HEK293 (cell line): ENCODE measurements around the gene FRMD5.

Experiments
- CTCF ChIA-PET: fragments of 350-600 bp; formaldehyde crosslinking; extraction: SDS; loops from one replicate; lab custom pipeline; 2021; ENCODE audit warnings: antibody characterized with exemption; lab: Yijun Ruan, JAX
- POLR2A ChIA-PET: fragments of 300-600 bp; formaldehyde crosslinking; extraction: SDS; loops from one replicate; lab custom pipeline; 2020; ENCODE audit warnings: antibody characterized with exemption, inconsistent platforms; lab: Yijun Ruan, JAX
- H3K27ac ChIP-seq: fragments of 200-500 bp; sonication (Bioruptor generic); 2 replicates; pipeline ENCODE4 v1.5.1; 2014; ENCODE audit warnings: low read depth, low read length, control low read depth, inconsistent platforms; ENCODE audit errors: extremely low read depth
- H3K36me3 ChIP-seq, 2 experiments: fragments of 200-500 bp in 1 of 2; sonication (Bioruptor generic) in 1 of 2; 1 replicate in 1 of 2; 2 replicates in 1 of 2; pipeline ENCODE4 v1.5.1; 2014 to 2017; ENCODE audit warnings: inconsistent platforms in 2 of 2, low read length in 2 of 2; ENCODE audit not compliant: control insufficient read depth in 2 of 2, insufficient read depth in 1 of 2
- H3K4me1 ChIP-seq: fragments of 200-500 bp; sonication (Bioruptor generic); 2 replicates; pipeline ENCODE4 v1.5.1; 2014; ENCODE audit warnings: mild to moderate bottlenecking, low read length, inconsistent platforms; ENCODE audit not compliant: control insufficient read depth, insufficient read depth
- H3K4me3 ChIP-seq: 2 replicates; pipeline ENCODE4 v1.5.1; 2011; ENCODE audit warnings: low read depth, mild to moderate bottlenecking, control low read depth, low read length, moderate library complexity
- H3K9me3 ChIP-seq: fragments of 200-500 bp; sonication (Bioruptor generic); 2 replicates; pipeline ENCODE4 v1.5.1; 2014; ENCODE audit warnings: low read depth, low read length, inconsistent platforms; ENCODE audit not compliant: control insufficient read depth, insufficient read depth
- BCL11B ChIP-seq: fragments of 450-650 bp; formaldehyde crosslinking; IDR thresholded peaks from 2 replicates; pipeline ENCODE4 v1.5.1; 2016; ENCODE audit warnings: low read depth, missing biosample characterization, missing genetic modification characterization
- FEZF1 ChIP-seq: fragments of 450-650 bp; formaldehyde crosslinking; IDR thresholded peaks from 2 replicates; pipeline ENCODE4 v1.5.1; 2016; ENCODE audit warnings: missing biosample characterization, missing genetic modification characterization
- GLIS1 ChIP-seq: fragments of 450-650 bp; formaldehyde crosslinking; IDR thresholded peaks from 2 replicates; pipeline ENCODE4 v1.5.1; 2016; ENCODE audit warnings: missing biosample characterization, missing genetic modification characterization
- IKZF3 ChIP-seq: fragments of 450-650 bp; IDR thresholded peaks from 2 replicates; pipeline ENCODE4 v1.5.0; 2018; ENCODE audit warnings: missing biosample characterization, mild to moderate bottlenecking, missing genetic modification characterization, moderate library complexity
- MZF1 ChIP-seq: fragments of 450-650 bp; formaldehyde crosslinking; IDR thresholded peaks from 2 replicates; pipeline ENCODE4 v1.5.1; 2017; ENCODE audit warnings: missing biosample characterization, missing genetic modification characterization, borderline replicate concordance
- OSR2 ChIP-seq: fragments of 450-650 bp; formaldehyde crosslinking; IDR thresholded peaks from 2 replicates; pipeline ENCODE4 v1.5.1; 2016; ENCODE audit warnings: missing biosample characterization, missing genetic modification characterization
- SETDB1 ChIP-seq: IDR thresholded peaks from one replicate; pipeline ENCODE4 v1.6.1; 2017; ENCODE audit warnings: mild to moderate bottlenecking, low read length, moderate library complexity, mixed read lengths; ENCODE audit not compliant: insufficient read length
- SP3 ChIP-seq: fragments of 450-650 bp; formaldehyde crosslinking; IDR thresholded peaks from 2 replicates; pipeline ENCODE4 v1.5.1; 2016; ENCODE audit warnings: missing biosample characterization, missing genetic modification characterization
- ZFP37 ChIP-seq: fragments of 450-650 bp; formaldehyde crosslinking; IDR thresholded peaks from 2 replicates; pipeline ENCODE4 v1.5.1; 2016; ENCODE audit warnings: missing biosample characterization, missing genetic modification characterization
- ZFP69B ChIP-seq: fragments of 450-650 bp; formaldehyde crosslinking; IDR thresholded peaks from 2 replicates; pipeline ENCODE4 v1.5.1; 2016; ENCODE audit warnings: missing biosample characterization, missing genetic modification characterization
- ZNF114 ChIP-seq: fragments of 450-650 bp; formaldehyde crosslinking; IDR thresholded peaks from 2 replicates; pipeline ENCODE4 v1.5.0; 2017; ENCODE audit warnings: missing biosample characterization, missing genetic modification characterization
- ZNF2 ChIP-seq: fragments of 450-650 bp; formaldehyde crosslinking; IDR thresholded peaks from 2 replicates; pipeline ENCODE4 v1.5.1; 2016; ENCODE audit warnings: missing biosample characterization, missing genetic modification characterization
- ZNF324 ChIP-seq: fragments of 450-650 bp; formaldehyde crosslinking; IDR thresholded peaks from 2 replicates; pipeline ENCODE4 v1.5.1; 2016; ENCODE audit warnings: missing biosample characterization, missing genetic modification characterization
- ZNF48 ChIP-seq: fragments of 450-650 bp; formaldehyde crosslinking; IDR thresholded peaks from 2 replicates; pipeline ENCODE4 v1.5.1; 2016; ENCODE audit warnings: missing biosample characterization, missing genetic modification characterization
- ZNF514 ChIP-seq: fragments of 450-650 bp; formaldehyde crosslinking; IDR thresholded peaks from 2 replicates; pipeline ENCODE4 v1.5.1; 2016; ENCODE audit warnings: missing biosample characterization, missing genetic modification characterization
- ZNF529 ChIP-seq: fragments of 450-650 bp; formaldehyde crosslinking; IDR thresholded peaks from 2 replicates; pipeline ENCODE4 v1.5.1; 2017; ENCODE audit warnings: missing genetic modification characterization, missing biosample characterization; ENCODE audit not compliant: insufficient replicate concordance
- ZNF561 ChIP-seq: fragments of 450-650 bp; IDR thresholded peaks from 2 replicates; pipeline ENCODE4 v1.5.1; 2018; ENCODE audit warnings: missing biosample characterization, missing genetic modification characterization, borderline replicate concordance
- ZNF654 ChIP-seq: fragments of 450-650 bp; formaldehyde crosslinking; IDR thresholded peaks from 2 replicates; pipeline ENCODE4 v1.5.1; 2016; ENCODE audit warnings: low read depth, missing biosample characterization, missing genetic modification characterization
- ZSCAN30 ChIP-seq: fragments of 450-650 bp; IDR thresholded peaks from 2 replicates; pipeline ENCODE4 v1.5.1; 2018; ENCODE audit warnings: missing biosample characterization, mild to moderate bottlenecking, missing genetic modification characterization, moderate library complexity
- TF ChIP-seq, protein P1 (sequence below): fragments of 450-650 bp; formaldehyde crosslinking; IDR thresholded peaks from 2 replicates; pipeline ENCODE4 v1.5.1; 2017; ENCODE audit warnings: missing biosample characterization, missing genetic modification characterization
- TF ChIP-seq, protein P2 (sequence below): fragments of 450-650 bp; formaldehyde crosslinking; IDR thresholded peaks from 2 replicates; pipeline ENCODE4 v1.5.1; 2016; ENCODE audit warnings: missing biosample characterization, missing genetic modification characterization
- TF ChIP-seq, protein P3 (sequence below): fragments of 450-650 bp; formaldehyde crosslinking; IDR thresholded peaks from 2 replicates; pipeline ENCODE4 v1.5.1; 2016; ENCODE audit warnings: missing biosample characterization, missing genetic modification characterization

FRMD5 gene

DNA sequence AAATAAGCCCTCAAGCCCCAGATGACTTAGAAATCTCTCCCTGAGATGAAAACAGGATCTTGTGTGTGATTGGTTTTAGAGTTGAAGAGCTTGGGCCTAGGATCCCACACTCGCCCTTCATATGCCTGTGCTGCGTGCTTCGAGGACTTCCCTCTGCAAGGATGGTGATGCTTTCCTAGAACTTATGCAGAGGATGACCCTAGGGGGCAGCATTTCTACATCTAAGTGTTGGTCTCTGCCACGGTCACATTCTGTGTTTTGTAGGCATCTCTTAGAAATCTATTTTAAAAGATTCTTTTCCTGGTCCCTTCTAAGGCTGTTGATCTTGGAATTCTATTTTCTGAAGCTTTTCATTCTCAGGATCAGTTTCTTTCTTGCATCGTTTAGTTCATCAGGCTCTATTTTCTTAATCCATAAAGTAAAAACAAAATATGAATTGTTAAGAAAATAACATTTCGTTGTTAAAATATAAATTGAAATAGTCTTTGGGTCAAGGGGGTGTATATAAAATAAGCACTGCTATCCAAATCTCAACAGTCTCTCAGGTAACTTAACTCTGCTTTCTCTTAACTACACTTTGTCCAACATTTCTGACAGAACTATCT lies 322.6 kb downstream of the FRMD5 start:
- peaks cover 0 to 56% of the 10 kb centered on the region in 2 experiments for H3K36me3 ChIP-seq
- POLR2A ChIA-PET = no interaction called here
- CTCF ChIA-PET = interaction anchor here (0.6 to 1.3 kb wide), 8 partner anchors 9 to 594 kb away, joined by 3 to 8 read pairs (median 4); no protein-coding TSS in a partner anchor
- H3K4me1 ChIP-seq = no peaks in the 10 kb centered on the region; the same call in 1 of the 2 replicates
- no peak overlapping the region for H3K4me3 ChIP-seq
- no peaks in the 10 kb centered on the region for H3K9me3 ChIP-seq
- TF ChIP-seq ZNF324 (tag by site-specific recombination) (no peak), ZNF654 (peak; percentile 42)
- H3K27ac ChIP-seq = no peak overlapping the region

DNA sequence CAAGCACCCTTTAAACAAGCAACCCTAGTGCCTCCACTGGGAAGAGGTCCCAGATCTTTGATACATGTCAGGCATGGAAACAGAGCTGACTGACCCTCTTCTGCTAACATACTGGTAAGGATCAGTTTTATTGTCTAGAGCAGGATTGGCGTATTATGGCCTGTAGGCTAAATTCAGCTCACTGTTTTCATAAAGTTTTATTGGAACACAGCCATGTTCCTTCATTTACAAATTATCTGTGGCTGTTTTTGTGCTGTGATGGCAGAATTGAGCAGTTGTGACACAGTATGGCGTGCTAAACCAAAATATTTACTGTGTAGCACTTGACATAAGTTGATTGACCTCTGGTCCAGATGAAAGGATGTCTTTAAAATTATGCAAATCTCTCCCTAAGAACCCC lies 323.2 kb downstream of the FRMD5 start:
- Histone ChIP-seq H3K4me1 (no peaks in the 10 kb centered on the region; the same call in 1 of the 2 replicates), H3K4me3 (no peak overlapping the region), H3K36me3 (peaks cover 0 to 54% of the 10 kb centered on the region in 2 experiments), H3K27ac (no peak overlapping the region), H3K9me3 (no peaks in the 10 kb centered on the region)
- CTCF ChIA-PET = interaction anchor here (0.6 to 1.3 kb wide), 7 partner anchors 11 to 1365 kb away, joined by 3 to 7 read pairs (median 3); no protein-coding TSS in a partner anchor
- no peak for TF ChIP-seq SETDB1
- no peak for TF ChIP-seq SP3 (tag by site-specific recombination)
- TF ChIP-seq, protein P1, sequence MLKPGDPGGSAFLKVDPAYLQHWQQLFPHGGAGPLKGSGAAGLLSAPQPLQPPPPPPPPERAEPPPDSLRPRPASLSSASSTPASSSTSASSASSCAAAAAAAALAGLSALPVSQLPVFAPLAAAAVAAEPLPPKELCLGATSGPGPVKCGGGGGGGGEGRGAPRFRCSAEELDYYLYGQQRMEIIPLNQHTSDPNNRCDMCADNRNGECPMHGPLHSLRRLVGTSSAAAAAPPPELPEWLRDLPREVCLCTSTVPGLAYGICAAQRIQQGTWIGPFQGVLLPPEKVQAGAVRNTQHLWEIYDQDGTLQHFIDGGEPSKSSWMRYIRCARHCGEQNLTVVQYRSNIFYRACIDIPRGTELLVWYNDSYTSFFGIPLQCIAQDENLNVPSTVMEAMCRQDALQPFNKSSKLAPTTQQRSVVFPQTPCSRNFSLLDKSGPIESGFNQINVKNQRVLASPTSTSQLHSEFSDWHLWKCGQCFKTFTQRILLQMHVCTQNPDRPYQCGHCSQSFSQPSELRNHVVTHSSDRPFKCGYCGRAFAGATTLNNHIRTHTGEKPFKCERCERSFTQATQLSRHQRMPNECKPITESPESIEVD (tag by site-specific recombination) = no peak
- no peak for TF ChIP-seq MZF1 (tag by site-specific recombination)
- POLR2A ChIA-PET = no interaction called here

DNA sequence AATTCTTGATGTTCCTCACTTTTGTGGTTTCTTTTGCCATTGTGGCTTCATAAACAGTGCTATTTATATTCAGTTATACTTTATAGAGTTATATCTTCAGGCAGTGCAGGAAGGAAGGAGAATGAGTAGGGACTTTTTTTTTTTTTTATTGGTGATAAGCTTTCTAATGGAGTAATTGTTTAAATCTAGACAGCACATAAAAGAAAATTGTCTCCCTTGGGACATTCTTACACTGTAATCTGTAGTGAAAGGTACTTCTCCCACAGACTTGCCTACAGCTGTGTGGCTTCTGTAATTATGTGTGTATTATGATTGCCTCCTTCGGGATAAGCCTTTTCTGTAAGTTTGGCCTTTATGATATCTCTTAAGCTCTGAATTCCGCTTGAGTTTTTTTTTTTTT lies 326.7 kb downstream of the FRMD5 start:
- ChIA-PET POLR2A (interaction anchor here (0.6 kb wide), 1 partner anchor 23 kb away, joined by 3 read pairs; no protein-coding TSS in a partner anchor), CTCF (interaction anchor here (1.5 to 3.3 kb wide), 2 partner anchors 13 to 25 kb away, joined by 4 to 12 read pairs; no protein-coding TSS in a partner anchor)
- H3K27ac ChIP-seq = no peak overlapping the region
- H3K9me3 ChIP-seq = no peaks in the 10 kb centered on the region
- peaks cover 12 to 53% of the 10 kb centered on the region in 2 experiments for H3K36me3 ChIP-seq
- no peaks in the 10 kb centered on the region; the same call in 1 of the 2 replicates for H3K4me1 ChIP-seq
- H3K4me3 ChIP-seq = no peak overlapping the region
- TF ChIP-seq ZNF654 (no peak), GLIS1 (tag by site-specific recombination) (peak; percentile 57), ZNF114 (no peak), ZNF48 (no peak), IKZF3 (tag by site-specific recombination) (0 out of 2 replicates have a peak, but pooled peaks have one; percentile 16), ZFP37 (tag by site-specific recombination) (no peak), ZFP69B (tag by site-specific recombination) (no peak), ZNF2 (tag by site-specific recombination) (no peak), ZSCAN30 (no peak), ZNF514 (tag by site-specific recombination) (no peak), ZNF561 (tag by site-specific recombination) (no peak), FEZF1 (tag by site-specific recombination) (peak; percentile 29; the same call in 1 of the 2 replicates), ZNF529 (tag by site-specific recombination) (no peak), BCL11B (tag by site-specific recombination) (0 out of 2 replicates have a peak, but pooled peaks have one; percentile 28), OSR2 (peak; percentile 37; the same call in 1 of the 2 replicates)
- TF ChIP-seq, protein P2, sequence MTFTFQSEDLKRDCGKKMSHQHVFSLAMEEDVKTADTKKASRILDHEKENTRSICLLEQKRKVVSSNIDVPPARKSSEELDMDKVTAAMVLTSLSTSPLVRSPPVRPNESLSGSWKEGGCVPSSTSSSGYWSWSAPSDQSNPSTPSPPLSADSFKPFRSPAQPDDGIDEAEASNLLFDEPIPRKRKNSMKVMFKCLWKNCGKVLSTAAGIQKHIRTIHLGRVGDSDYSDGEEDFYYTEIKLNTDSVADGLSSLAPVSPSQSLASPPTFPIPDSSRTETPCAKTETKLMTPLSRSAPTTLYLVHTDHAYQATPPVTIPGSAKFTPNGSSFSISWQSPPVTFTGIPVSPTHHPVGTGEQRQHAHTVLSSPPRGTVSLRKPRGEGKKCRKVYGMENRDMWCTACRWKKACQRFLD (tag by site-specific recombination) = no peak
- TF ChIP-seq, protein P3, sequence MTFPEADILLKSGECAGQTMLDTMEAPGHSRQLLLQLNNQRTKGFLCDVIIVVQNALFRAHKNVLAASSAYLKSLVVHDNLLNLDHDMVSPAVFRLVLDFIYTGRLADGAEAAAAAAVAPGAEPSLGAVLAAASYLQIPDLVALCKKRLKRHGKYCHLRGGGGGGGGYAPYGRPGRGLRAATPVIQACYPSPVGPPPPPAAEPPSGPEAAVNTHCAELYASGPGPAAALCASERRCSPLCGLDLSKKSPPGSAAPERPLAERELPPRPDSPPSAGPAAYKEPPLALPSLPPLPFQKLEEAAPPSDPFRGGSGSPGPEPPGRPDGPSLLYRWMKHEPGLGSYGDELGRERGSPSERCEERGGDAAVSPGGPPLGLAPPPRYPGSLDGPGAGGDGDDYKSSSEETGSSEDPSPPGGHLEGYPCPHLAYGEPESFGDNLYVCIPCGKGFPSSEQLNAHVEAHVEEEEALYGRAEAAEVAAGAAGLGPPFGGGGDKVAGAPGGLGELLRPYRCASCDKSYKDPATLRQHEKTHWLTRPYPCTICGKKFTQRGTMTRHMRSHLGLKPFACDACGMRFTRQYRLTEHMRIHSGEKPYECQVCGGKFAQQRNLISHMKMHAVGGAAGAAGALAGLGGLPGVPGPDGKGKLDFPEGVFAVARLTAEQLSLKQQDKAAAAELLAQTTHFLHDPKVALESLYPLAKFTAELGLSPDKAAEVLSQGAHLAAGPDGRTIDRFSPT = no peak
- TF ChIP-seq, protein P1 (tag by site-specific recombination) = peak; percentile 88
